Measurements from ENCODE around the gene FAM13A. TPM values are rescaled to one million over a fixed set of nuclear protein-coding genes. Genes with fewer than 3 reads are reported as not detected.
A peak's percentile ranks its signal among the peaks of the same experiment; 100 is the strongest.

FAM13A gene
- polyA plus RNA-seq, 1 experiment = 9.5 TPM

GRCh38 chr4:88820698-88821415, 236.1 kb downstream of the FAM13A start:
- DNase-seq (ENCODE audit: low read depth) = no peak
- Histone ChIP-seq H3K36me3 (ENCODE audit: control insufficient read depth, insufficient read depth, low read length) (no peaks in the 10 kb centered on the region), H3K4me3 (ENCODE audit: low read depth, low read length) (no peak overlapping the region), H3K27me3 (ENCODE audit: control insufficient read depth, insufficient read depth, low read length) (no peaks in the 10 kb centered on the region)
- ChIA-PET CTCF (interaction anchor here (3.8 to 6.2 kb wide), 2 partner anchors 202 to 211 kb away, joined by 19 to 119 read pairs; no protein-coding TSS in a partner anchor), POLR2A (no interaction called here)
- no peak for TF ChIP-seq CTCF (IDR thresholded peaks at IDR 0.05; ENCODE audit: insufficient read depth, low read depth, low read length)

GRCh38 chr4:88819818-88820697, 236.9 kb downstream of the FAM13A start:
- POLR2A ChIA-PET = no interaction called here
- no peak for TF ChIP-seq CTCF (IDR thresholded peaks at IDR 0.05; ENCODE audit: insufficient read depth, low read depth, low read length)
- Histone ChIP-seq H3K27me3 (ENCODE audit: control insufficient read depth, insufficient read depth, low read length) (no peaks in the 10 kb centered on the region), H3K4me3 (ENCODE audit: low read depth, low read length) (no peak overlapping the region), H3K36me3 (ENCODE audit: control insufficient read depth, insufficient read depth, low read length) (no peaks in the 10 kb centered on the region)
- DNase-seq (ENCODE audit: low read depth) = no peak
- CTCF ChIA-PET = interaction anchor here (1.2 to 6.2 kb wide), 5 partner anchors 13 to 280 kb away, joined by 4 to 119 read pairs (median 5); no protein-coding TSS in a partner anchor

GRCh38 chr4:88818631-88819470, 238.1 kb downstream of the FAM13A start:
- peak; percentile 51 for TF ChIP-seq CTCF (IDR thresholded peaks at IDR 0.05; ENCODE audit: insufficient read depth, low read depth, low read length)
- CTCF ChIA-PET = interaction anchor here (0.6 to 6.2 kb wide), 18 partner anchors 10 to 309 kb away, joined by 3 to 119 read pairs (median 4); no protein-coding TSS in a partner anchor
- no peaks in the 10 kb centered on the region for H3K27me3 ChIP-seq (ENCODE audit: control insufficient read depth, insufficient read depth, low read length)
- DNase-seq (ENCODE audit: low read depth) = no peak
- H3K36me3 ChIP-seq (ENCODE audit: control insufficient read depth, insufficient read depth, low read length) = no peaks in the 10 kb centered on the region
- POLR2A ChIA-PET = interaction anchor here (0.5 kb wide), 1 partner anchor 11 kb away, joined by 3 read pairs; no protein-coding TSS in a partner anchor
- H3K4me3 ChIP-seq (ENCODE audit: low read depth, low read length) = no peak overlapping the region

GRCh38 chr4:88817740-88818139, 239.2 kb downstream of the FAM13A start:
- Histone ChIP-seq H3K36me3 (ENCODE audit: control insufficient read depth, insufficient read depth, low read length) (no peaks in the 10 kb centered on the region), H3K27me3 (ENCODE audit: control insufficient read depth, insufficient read depth, low read length) (no peaks in the 10 kb centered on the region), H3K4me3 (ENCODE audit: low read depth, low read length) (no peak overlapping the region)
- ChIA-PET CTCF (interaction anchor here (0.7 to 6.2 kb wide), 12 partner anchors 9 to 310 kb away, joined by 3 to 119 read pairs (median 4); no protein-coding TSS in a partner anchor), POLR2A (no interaction called here)
- DNase-seq (ENCODE audit: low read depth) = no peak
- TF ChIP-seq CTCF (IDR thresholded peaks at IDR 0.05; ENCODE audit: insufficient read depth, low read depth, low read length) = no peak

All from BJ (cell line).